ENCODE measurements around the gene BHMT. TPM values are rescaled to one million over a fixed set of nuclear protein-coding genes. Genes with fewer than 3 reads are reported as not detected.

Gene BHMT
- total and polyA plus RNA-seq, 4 experiments from 2014 or later: not detected

DNA sequence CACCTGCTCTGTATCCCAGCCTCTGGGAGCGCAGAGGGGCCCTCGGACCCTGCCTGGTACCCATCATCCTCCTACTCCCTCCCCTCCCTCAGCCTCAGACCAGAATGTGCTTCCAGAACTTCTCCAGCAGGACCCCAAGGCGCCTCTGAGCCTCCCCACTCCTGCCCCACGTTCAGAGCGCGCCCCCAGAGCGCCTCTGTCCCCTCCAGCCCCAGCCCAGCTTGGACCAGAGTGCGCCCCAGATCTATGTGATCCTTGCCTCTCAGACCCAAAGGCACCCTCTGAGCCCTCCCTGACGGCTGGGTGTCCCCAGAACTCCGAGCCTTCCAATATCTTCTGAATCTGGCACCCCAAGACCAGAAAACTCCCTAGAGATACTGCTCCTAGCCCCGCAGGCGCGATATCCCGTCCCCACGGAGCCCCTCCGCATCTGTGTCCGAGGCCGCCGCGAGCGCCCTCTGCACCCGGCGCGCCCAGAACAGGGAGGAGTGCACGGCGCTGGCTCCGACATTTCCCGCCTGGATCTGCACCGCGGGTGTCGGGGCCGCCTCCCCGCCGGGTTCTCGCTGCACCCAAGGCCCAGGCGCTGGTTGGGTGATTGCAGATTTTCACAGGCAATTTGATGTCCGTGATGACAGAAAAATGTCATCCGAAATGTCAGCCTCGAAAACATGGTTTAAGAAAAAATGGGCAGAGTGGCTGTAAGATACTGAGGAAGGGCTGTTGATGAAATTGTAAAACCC, 522 bp downstream of the BHMT start:
- POLR2A ChIA-PET (ENCODE audit: partially characterized antibody): no interaction called here
- peaks cover 34 to 35% of the 10 kb centered on the region in 2 donors for H3K27me3 Mint-ChIP-seq

GRCh38 chr5:79112703-79113058, 1.1 kb downstream of the BHMT start:
- ChIA-PET POLR2A (ENCODE audit: partially characterized antibody) (no interaction called here), CTCF (ENCODE audit: partially characterized antibody) (no interaction called here)
- intact Hi-C loops (cut with micrococcal nuclease): no loop called here
- Mint-ChIP-seq H3K4me3 (no peak overlapping the region), H3K4me1 (peaks cover 0 to 5% (median 0%) of the 10 kb centered on the region in 4 donors), H3K27ac (no peak overlapping the region), H3K36me3 (no peaks in the 10 kb centered on the region), H3K27me3 (peaks cover 32 to 33% of the 10 kb centered on the region in 2 donors), H3K9me3 (no peaks in the 10 kb centered on the region)
- Histone ChIP-seq H3K36me3 (ENCODE audit: insufficient read depth, low read length) (no peaks in the 10 kb centered on the region), H3K4me3 (ENCODE audit: low read length in 2 of 2) (no peak overlapping the region), H3K4me1 (ENCODE audit: insufficient read depth, low read length) (no peaks in the 10 kb centered on the region), H3K27ac (ENCODE audit: low read depth, low read length) (no peak overlapping the region), H3K27me3 (ENCODE audit: insufficient read depth, low read length) (peaks cover 6% of the 10 kb centered on the region), H3K9me3 (ENCODE audit: control insufficient read depth in 1 of 2, low read length in 2 of 2) (no peaks in the 10 kb centered on the region)
- DNase-seq: no peak

More for the DNA sequence above, 522 bp downstream of the BHMT start:
- intact Hi-C loops (cut with micrococcal nuclease): no loop called here
- H3K27me3 ChIP-seq (ENCODE audit: insufficient read depth, low read length): peaks cover 6% of the 10 kb centered on the region
- H3K4me1 ChIP-seq (ENCODE audit: insufficient read depth, low read length): no peaks in the 10 kb centered on the region
- H3K4me3 Mint-ChIP-seq: no peak overlapping the region
- no peaks in the 10 kb centered on the region for H3K9me3 ChIP-seq (ENCODE audit: control insufficient read depth in 1 of 2, low read length in 2 of 2)
- peaks cover 0 to 5% (median 0%) of the 10 kb centered on the region in 4 donors for H3K4me1 Mint-ChIP-seq
- CTCF ChIA-PET (ENCODE audit: partially characterized antibody): no interaction called here
- H3K9me3 Mint-ChIP-seq: no peaks in the 10 kb centered on the region
- no peak overlapping the region for H3K4me3 ChIP-seq (ENCODE audit: low read length in 2 of 2)
- no peak overlapping the region for H3K27ac Mint-ChIP-seq
- H3K36me3 ChIP-seq (ENCODE audit: insufficient read depth, low read length): no peaks in the 10 kb centered on the region
- no peak overlapping the region for H3K27ac ChIP-seq (ENCODE audit: low read depth, low read length)
- DNase-seq: no peak
- H3K36me3 Mint-ChIP-seq: no peaks in the 10 kb centered on the region

- DNase-seq: no peak
- no peak overlapping the region for H3K4me3 Mint-ChIP-seq
- no peaks in the 10 kb centered on the region for H3K36me3 Mint-ChIP-seq
- no peak overlapping the region for H3K27ac Mint-ChIP-seq
- POLR2A ChIA-PET (ENCODE audit: partially characterized antibody): no interaction called here
- H3K4me1 ChIP-seq (ENCODE audit: insufficient read depth, low read length): no peaks in the 10 kb centered on the region
- H3K9me3 ChIP-seq (ENCODE audit: control insufficient read depth in 1 of 2, low read length in 2 of 2): no peaks in the 10 kb centered on the region
- H3K9me3 Mint-ChIP-seq: peaks cover 0 to 3% (median 0%) of the 10 kb centered on the region in 8 donors
- H3K27ac ChIP-seq (ENCODE audit: low read depth, low read length): no peak overlapping the region
- peaks cover 8 to 14% of the 10 kb centered on the region in 2 donors for H3K27me3 Mint-ChIP-seq
- H3K27me3 ChIP-seq (ENCODE audit: insufficient read depth, low read length): no peaks in the 10 kb centered on the region
- CTCF ChIA-PET (ENCODE audit: partially characterized antibody): interaction anchor here (1.1 to 1.3 kb wide), 2 partner anchors 10 to 13 kb away, joined by 4 to 7 read pairs; no protein-coding TSS in a partner anchor
- H3K4me1 Mint-ChIP-seq: no peaks in the 10 kb centered on the region
- intact Hi-C loops (cut with micrococcal nuclease): no loop called here
- no peaks in the 10 kb centered on the region for H3K36me3 ChIP-seq (ENCODE audit: insufficient read depth, low read length)
- H3K4me3 ChIP-seq (ENCODE audit: low read length in 2 of 2): no peak overlapping the region
Observed at GRCh38 chr5:79119486-79119885, 7.9 kb downstream of the BHMT start.

DNA sequence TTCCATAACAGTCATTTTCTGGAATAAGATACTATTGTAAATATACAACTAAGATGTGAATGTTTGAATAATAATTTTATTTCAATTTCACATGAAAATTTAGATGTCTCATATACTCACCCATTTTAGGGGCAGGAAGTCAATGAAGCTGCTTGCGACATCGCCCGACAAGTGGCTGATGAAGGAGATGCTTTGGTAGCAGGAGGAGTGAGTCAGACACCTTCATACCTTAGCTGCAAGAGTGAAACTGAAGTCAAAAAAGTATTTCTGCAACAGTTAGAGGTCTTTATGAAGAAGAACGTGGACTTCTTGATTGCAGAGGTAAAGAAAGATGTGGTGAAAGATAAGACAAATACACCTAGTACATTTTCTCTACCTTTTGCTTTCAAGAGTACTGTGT, 8.6 kb downstream of the BHMT start:
- Mint-ChIP-seq H3K9me3 (peaks cover 0 to 3% (median 0%) of the 10 kb centered on the region in 8 donors), H3K4me3 (no peak overlapping the region), H3K4me1 (no peaks in the 10 kb centered on the region), H3K36me3 (no peaks in the 10 kb centered on the region), H3K27me3 (peaks cover 6 to 11% of the 10 kb centered on the region in 2 donors), H3K27ac (no peak overlapping the region)
- Histone ChIP-seq H3K4me1 (ENCODE audit: insufficient read depth, low read length) (no peaks in the 10 kb centered on the region), H3K27me3 (ENCODE audit: insufficient read depth, low read length) (no peaks in the 10 kb centered on the region), H3K36me3 (ENCODE audit: insufficient read depth, low read length) (no peaks in the 10 kb centered on the region), H3K9me3 (ENCODE audit: control insufficient read depth in 1 of 2, low read length in 2 of 2) (no peaks in the 10 kb centered on the region), H3K4me3 (ENCODE audit: low read length in 2 of 2) (no peak overlapping the region), H3K27ac (ENCODE audit: low read depth, low read length) (no peak overlapping the region)
- ChIA-PET CTCF (ENCODE audit: partially characterized antibody) (interaction anchor here (1.3 kb wide), 1 partner anchor 13 kb away, joined by 7 read pairs; no protein-coding TSS in a partner anchor), POLR2A (ENCODE audit: partially characterized antibody) (no interaction called here)
- intact Hi-C loops (cut with micrococcal nuclease): no loop called here
- no peak for DNase-seq

DNA sequence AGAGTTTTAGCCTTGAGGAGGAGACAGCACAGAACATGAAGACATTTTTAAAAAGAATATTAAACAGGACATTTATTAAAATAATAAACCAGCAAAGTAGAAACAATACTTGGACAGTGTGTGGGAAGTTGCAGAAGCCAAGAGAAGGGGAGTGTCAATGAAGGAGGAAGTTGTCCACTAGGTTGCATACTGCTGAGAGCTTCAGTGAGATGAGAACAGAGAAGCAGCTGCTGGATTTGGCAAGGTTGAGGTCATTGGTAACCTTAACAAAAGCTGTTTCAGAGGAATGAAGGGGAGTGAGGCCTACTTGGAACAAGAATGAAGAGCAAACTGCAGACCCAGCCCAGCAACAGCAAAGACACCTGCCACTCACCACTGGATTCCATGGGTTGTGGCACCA, 11.4 kb downstream of the BHMT start:
- H3K9me3 ChIP-seq (ENCODE audit: control insufficient read depth in 1 of 2, low read length in 2 of 2): no peaks in the 10 kb centered on the region
- Mint-ChIP-seq H3K27ac (no peak overlapping the region), H3K4me1 (no peaks in the 10 kb centered on the region), H3K9me3 (peaks cover 0 to 3% (median 0%) of the 10 kb centered on the region in 8 donors), H3K36me3 (no peaks in the 10 kb centered on the region), H3K4me3 (no peak overlapping the region), H3K27me3 (peaks cover 6 to 11% of the 10 kb centered on the region in 2 donors)
- ChIA-PET CTCF (ENCODE audit: partially characterized antibody) (interaction anchor here (1.5 kb wide), 1 partner anchor 11 kb away, joined by 4 read pairs; no protein-coding TSS in a partner anchor), POLR2A (ENCODE audit: partially characterized antibody) (no interaction called here)
- no peak overlapping the region for H3K27ac ChIP-seq (ENCODE audit: low read depth, low read length)
- intact Hi-C loops (cut with micrococcal nuclease): no loop called here
- H3K4me3 ChIP-seq (ENCODE audit: low read length in 2 of 2): no peak overlapping the region
- H3K27me3 ChIP-seq (ENCODE audit: insufficient read depth, low read length): no peaks in the 10 kb centered on the region
- DNase-seq: no peak
- H3K4me1 ChIP-seq (ENCODE audit: insufficient read depth, low read length): no peaks in the 10 kb centered on the region
- no peaks in the 10 kb centered on the region for H3K36me3 ChIP-seq (ENCODE audit: insufficient read depth, low read length)

DNA sequence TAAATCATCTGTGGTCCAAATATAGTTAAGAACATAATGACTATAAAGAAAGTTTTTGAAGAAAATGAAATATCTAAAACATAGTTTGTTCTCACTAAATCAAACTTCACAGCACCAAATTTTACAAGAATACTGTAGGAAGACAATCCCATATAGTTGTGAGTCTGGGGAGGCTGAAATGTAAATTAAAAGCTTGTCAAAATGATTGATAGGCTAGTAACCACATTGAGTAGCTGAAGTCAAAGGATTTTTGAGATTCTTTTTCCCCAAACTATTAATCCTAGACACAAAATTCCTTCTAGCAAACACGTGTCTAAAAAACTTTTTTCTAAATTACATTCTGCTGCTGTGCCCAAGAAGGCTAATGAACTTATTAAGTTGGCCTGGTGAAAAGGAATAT, 13.0 kb downstream of the BHMT start:
- no peak overlapping the region for H3K4me3 Mint-ChIP-seq
- POLR2A ChIA-PET (ENCODE audit: partially characterized antibody): no interaction called here

GRCh38 chr5:79130781-79131180, 19.2 kb downstream of the BHMT start:
- Mint-ChIP-seq H3K9me3 (no peaks in the 10 kb centered on the region), H3K4me3 (no peak overlapping the region), H3K36me3 (no peaks in the 10 kb centered on the region), H3K27ac (no peak overlapping the region), H3K27me3 (peaks cover 4 to 7% of the 10 kb centered on the region in 2 donors), H3K4me1 (peaks cover 7 to 11% (median 10%) of the 10 kb centered on the region in 4 donors)
- DNase-seq: no peak
- H3K4me1 ChIP-seq (ENCODE audit: insufficient read depth, low read length): peaks cover 13% of the 10 kb centered on the region
- no peaks in the 10 kb centered on the region for H3K27me3 ChIP-seq (ENCODE audit: insufficient read depth, low read length)
- H3K27ac ChIP-seq (ENCODE audit: low read depth, low read length): no peak overlapping the region
- no peak overlapping the region for H3K4me3 ChIP-seq (ENCODE audit: low read length in 2 of 2)
- intact Hi-C loops (cut with micrococcal nuclease): loop anchor here (5.0 to 10.0 kb wide), 2 partner anchors 727 to 954 kb away; no protein-coding TSS in a partner anchor
- CTCF ChIA-PET (ENCODE audit: partially characterized antibody): interaction anchor here (0.6 to 5.8 kb wide), 4 partner anchors 106 to 955 kb away, joined by 3 to 67 read pairs (median 29); partner anchors contain the start of gene ARSB
- H3K9me3 ChIP-seq (ENCODE audit: control insufficient read depth in 1 of 2, low read length in 2 of 2): no peaks in the 10 kb centered on the region
- POLR2A ChIA-PET (ENCODE audit: partially characterized antibody): no interaction called here
- H3K36me3 ChIP-seq (ENCODE audit: insufficient read depth, low read length): no peaks in the 10 kb centered on the region

More for the DNA sequence above, 13.0 kb downstream of the BHMT start:
- DNase-seq: no peak
- Histone ChIP-seq H3K36me3 (ENCODE audit: insufficient read depth, low read length) (no peaks in the 10 kb centered on the region), H3K4me1 (ENCODE audit: insufficient read depth, low read length) (no peaks in the 10 kb centered on the region), H3K27ac (ENCODE audit: low read depth, low read length) (no peak overlapping the region), H3K4me3 (ENCODE audit: low read length in 2 of 2) (no peak overlapping the region), H3K9me3 (ENCODE audit: control insufficient read depth in 1 of 2, low read length in 2 of 2) (no peaks in the 10 kb centered on the region), H3K27me3 (ENCODE audit: insufficient read depth, low read length) (no peaks in the 10 kb centered on the region)
- H3K27me3 Mint-ChIP-seq: peaks cover 3 to 6% of the 10 kb centered on the region in 2 donors
- H3K36me3 Mint-ChIP-seq: no peaks in the 10 kb centered on the region
- H3K27ac Mint-ChIP-seq: no peak overlapping the region
- intact Hi-C loops (cut with micrococcal nuclease): no loop called here
- H3K4me1 Mint-ChIP-seq: no peaks in the 10 kb centered on the region
- CTCF ChIA-PET (ENCODE audit: partially characterized antibody): interaction anchor here (1.0 kb wide), 1 partner anchor 8 kb away, joined by 4 read pairs; no protein-coding TSS in a partner anchor
- H3K9me3 Mint-ChIP-seq: peaks cover 0 to 3% (median 0%) of the 10 kb centered on the region in 8 donors
